HepG2 (cell line): ENCODE data around the gene ELL. TPM values are rescaled to one million over a fixed set of nuclear protein-coding genes. Genes with fewer than 3 reads are reported as not detected.

Source experiments
- ETV6 ChIP-seq: sonication (generic); formaldehyde crosslinking; conservative IDR thresholded peaks from 2 replicates; pipeline ENCODE4 v1.4.0; 2020; ENCODE audit warnings: missing genetic modification reagents
- FOXA1 ChIP-seq, 2 experiments: fragments of 450-650 bp in 1 of 2; sonication (generic) in 1 of 2; formaldehyde crosslinking in 1 of 2; IDR thresholded peaks; 2 replicates each; pipeline versions ENCODE4 v1.4.0 to v1.6.1; 2016 to 2020; ENCODE audit warnings: missing genetic modification reagents in 1 of 2
- FOXO1 ChIP-seq: sonication (generic); formaldehyde crosslinking; IDR thresholded peaks from 2 replicates; pipeline ENCODE4 v1.4.0; 2020; ENCODE audit warnings: missing genetic modification reagents
- FOXP1 ChIP-seq, 2 experiments: fragments of 450-650 bp in 1 of 2; IDR thresholded peaks; 2 replicates each; pipeline ENCODE4 v1.6.1; 2017 to 2018; ENCODE audit warnings: antibody characterized with exemption in 1 of 2
- GFI1 ChIP-seq: sonication (generic); formaldehyde crosslinking; IDR thresholded peaks from 2 replicates; pipeline ENCODE4 v1.5.0; 2020; ENCODE audit warnings: missing genetic modification reagents, mild to moderate bottlenecking, borderline replicate concordance
- HDAC2 ChIP-seq: sonication (generic); formaldehyde crosslinking; IDR thresholded peaks from 2 replicates; pipeline ENCODE4 v1.4.0; 2020; ENCODE audit warnings: missing genetic modification reagents
- HMG20B ChIP-seq: conservative IDR thresholded peaks from 2 replicates; pipeline ENCODE4 v1.6.1; 2016; ENCODE audit warnings: missing genetic modification reagents, missing compliant biosample characterization
- LCORL ChIP-seq, 2 experiments: fragments of 450-650 bp in 1 of 2; sonication (generic) in 1 of 2; formaldehyde crosslinking in 1 of 2; IDR thresholded peaks; 2 replicates each; pipeline versions ENCODE4 v1.5.0 to v1.6.1; 2017 to 2020; ENCODE audit warnings: antibody characterized with exemption in 1 of 2, missing genetic modification reagents in 1 of 2
- MXI1 ChIP-seq: IDR thresholded peaks from 3 replicates; pipeline ENCODE4 v1.6.1; 2012; ENCODE audit warnings: low read depth, low read length, inconsistent platforms, borderline replicate concordance
- RFX5 ChIP-seq: IDR thresholded peaks from 2 replicates; pipeline ENCODE4 v1.6.1; 2011; ENCODE audit warnings: low read depth, low read length, improper control_type of control experiment
- SALL2 ChIP-seq: sonication (generic); formaldehyde crosslinking; IDR thresholded peaks from 2 replicates; pipeline ENCODE4 v1.8.1; 2023; ENCODE audit warnings: mild to moderate bottlenecking, missing genetic modification reagents, inconsistent platforms
- SOX13 ChIP-seq, 3 experiments: fragments of 450-650 bp in 1 of 3; sonication (generic) in 1 of 3; formaldehyde crosslinking in 1 of 3; IDR thresholded peaks in 2 of 3; conservative IDR thresholded peaks in 1 of 3; 2 replicates each; pipeline versions ENCODE4 v1.5.0 to v1.6.1; 2016 to 2020; ENCODE audit warnings: antibody characterized with exemption in 1 of 3, mild to moderate bottlenecking in 1 of 3, missing compliant biosample characterization in 1 of 3, missing genetic modification reagents in 1 of 3, moderate library complexity in 1 of 3
- SP5 ChIP-seq: IDR thresholded peaks from 2 replicates; pipeline ENCODE4 v1.6.1; 2016; ENCODE audit warnings: low read depth, borderline replicate concordance
- TBX2 ChIP-seq: sonication (generic); formaldehyde crosslinking; IDR thresholded peaks from 2 replicates; pipeline ENCODE4 v1.5.0; 2020; ENCODE audit warnings: missing genetic modification reagents, mild to moderate bottlenecking, borderline replicate concordance
- TGIF2 ChIP-seq: IDR thresholded peaks from 2 replicates; pipeline ENCODE4 v1.6.1; 2016; ENCODE audit warnings: control low read depth, missing compliant biosample characterization
- TRAFD1 ChIP-seq: sonication (generic); formaldehyde crosslinking; IDR thresholded peaks from 2 replicates; pipeline ENCODE4 v1.5.1; 2020; ENCODE audit warnings: missing genetic modification reagents, mild to moderate bottlenecking, borderline replicate concordance
- ZBTB38 ChIP-seq: sonication (generic); formaldehyde crosslinking; IDR thresholded peaks from 2 replicates; pipeline ENCODE4 v1.5.1; 2020; ENCODE audit warnings: mild to moderate bottlenecking, missing genetic modification reagents
- ZNF274 ChIP-seq: sonication (generic); formaldehyde crosslinking; IDR thresholded peaks from 2 replicates; pipeline ENCODE4 v1.5.1; 2020; ENCODE audit warnings: mild to moderate bottlenecking, missing genetic modification reagents
- polyA plus RNA-seq, 8 experiments: library from polyadenylated mRNA; depleted of rRNA in 3 of 8; stranded (reverse) in 7 of 8; unstranded in 1 of 8; fragments of >200 nt; fragmentation: Illumina TruSeq in 4 of 8; extraction: Trizol in 4 of 8; gene quantifications; 2 replicates each; pipeline versions ENCODE4 v1.2.1 to v1.2.3, GENCODE V29; 2011 to 2016; ENCODE audit warnings: low read depth in 4 of 8, missing spikeins in 1 of 8, mixed read lengths in 1 of 8; ENCODE audit not compliant: insufficient read depth in 1 of 8
- total RNA-seq, 5 experiments: library from RNA; depleted of rRNA; stranded (reverse); fragments of >200 nt; fragmentation: Illumina TruSeq; extraction: Trizol; gene quantifications; 2 replicates each; pipeline ENCODE4 v1.2.3, GENCODE V29; 2016; ENCODE audit warnings: low read depth in 1 of 5
- TF ChIP-seq, protein P1 (sequence below): sonication (generic); formaldehyde crosslinking; IDR thresholded peaks from 2 replicates; pipeline ENCODE4 v1.4.0; 2020; ENCODE audit warnings: low read depth, missing genetic modification reagents
- TF ChIP-seq, protein P2 (sequence below): IDR thresholded peaks from 2 replicates; pipeline ENCODE4 v1.6.1; 2012; ENCODE audit warnings: inconsistent platforms
- TF ChIP-seq, protein P3 (sequence below): sonication (generic); formaldehyde crosslinking; IDR thresholded peaks from 2 replicates; pipeline ENCODE4 v1.9.0; 2021; ENCODE audit warnings: missing genetic modification reagents, borderline replicate concordance

ELL gene
- total and polyA plus RNA-seq, 2 of the 13 experiments (the other 11 are each of a cell fraction or from before 2014, with no cell fraction given) = 3.7 to 5.4 TPM

DNA sequence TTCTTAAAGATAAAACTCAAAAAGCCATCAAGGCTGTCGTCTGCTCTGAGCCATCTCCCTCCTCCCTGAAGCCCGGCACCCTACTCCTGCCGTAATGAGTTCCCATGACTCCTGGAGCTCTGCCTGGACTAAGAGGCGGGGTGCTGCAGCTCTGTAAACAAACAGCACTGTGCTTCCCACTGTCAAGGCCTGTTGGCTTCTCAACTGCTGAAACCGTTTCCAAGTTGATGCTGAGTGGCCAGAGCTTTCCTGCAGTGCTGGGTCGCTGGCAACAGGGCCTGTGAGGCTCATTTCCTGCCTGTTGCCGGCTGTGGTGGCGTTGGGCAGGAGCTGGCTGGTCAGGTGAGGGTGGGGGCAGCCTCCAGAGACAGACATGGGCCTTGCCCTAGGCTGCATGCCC, 57.2 kb downstream of the ELL start (continued):
- TF ChIP-seq, protein P1, sequence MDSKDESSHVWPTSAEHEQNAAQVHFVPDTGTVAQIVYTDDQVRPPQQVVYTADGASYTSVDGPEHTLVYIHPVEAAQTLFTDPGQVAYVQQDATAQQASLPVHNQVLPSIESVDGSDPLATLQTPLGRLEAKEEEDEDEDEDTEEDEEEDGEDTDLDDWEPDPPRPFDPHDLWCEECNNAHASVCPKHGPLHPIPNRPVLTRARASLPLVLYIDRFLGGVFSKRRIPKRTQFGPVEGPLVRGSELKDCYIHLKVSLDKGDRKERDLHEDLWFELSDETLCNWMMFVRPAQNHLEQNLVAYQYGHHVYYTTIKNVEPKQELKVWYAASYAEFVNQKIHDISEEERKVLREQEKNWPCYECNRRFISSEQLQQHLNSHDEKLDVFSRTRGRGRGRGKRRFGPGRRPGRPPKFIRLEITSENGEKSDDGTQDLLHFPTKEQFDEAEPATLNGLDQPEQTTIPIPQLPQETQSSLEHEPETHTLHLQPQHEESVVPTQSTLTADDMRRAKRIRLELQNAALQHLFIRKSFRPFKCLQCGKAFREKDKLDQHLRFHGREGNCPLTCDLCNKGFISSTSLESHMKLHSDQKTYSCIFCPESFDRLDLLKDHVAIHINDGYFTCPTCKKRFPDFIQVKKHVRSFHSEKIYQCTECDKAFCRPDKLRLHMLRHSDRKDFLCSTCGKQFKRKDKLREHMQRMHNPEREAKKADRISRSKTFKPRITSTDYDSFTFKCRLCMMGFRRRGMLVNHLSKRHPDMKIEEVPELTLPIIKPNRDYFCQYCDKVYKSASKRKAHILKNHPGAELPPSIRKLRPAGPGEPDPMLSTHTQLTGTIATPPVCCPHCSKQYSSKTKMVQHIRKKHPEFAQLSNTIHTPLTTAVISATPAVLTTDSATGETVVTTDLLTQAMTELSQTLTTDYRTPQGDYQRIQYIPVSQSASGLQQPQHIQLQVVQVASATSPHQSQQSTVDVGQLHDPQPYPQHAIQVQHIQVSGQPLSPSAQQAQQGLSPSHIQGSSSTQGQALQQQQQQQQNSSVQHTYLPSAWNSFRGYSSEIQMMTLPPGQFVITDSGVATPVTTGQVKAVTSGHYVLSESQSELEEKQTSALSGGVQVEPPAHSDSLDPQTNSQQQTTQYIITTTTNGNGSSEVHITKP (CRISPR knock-in tag) = no peak
- TF ChIP-seq MXI1 (peak; percentile 39; the same call in 1 of the 3 replicates), TBX2 (CRISPR knock-in tag) (peak; percentile 53; the same call in 1 of the 2 replicates), HMG20B (CRISPR knock-in tag) (no peak), SP5 (CRISPR knock-in tag) (peak; percentile 78; the same call in 1 of the 2 replicates), TGIF2 (CRISPR knock-in tag) (peak; percentile 26; the same call in 1 of the 2 replicates), SALL2 (CRISPR knock-in tag) (no peak), LCORL (IDR thresholded peaks at IDR 0.05) (no peak), LCORL (CRISPR knock-in tag; IDR thresholded peaks at IDR 0.05) (peak; percentile 19; the same call in 1 of the 2 replicates), FOXA1 (IDR thresholded peaks at IDR 0.05) (no peak), FOXA1 (CRISPR knock-in tag; IDR thresholded peaks at IDR 0.05) (peak; percentile 90), TRAFD1 (CRISPR knock-in tag) (no peak), FOXO1 (CRISPR knock-in tag) (peak; percentile 13; the same call in 1 of the 2 replicates), ZBTB38 (peak; percentile 47; the same call in 1 of the 2 replicates), RFX5 (peak; percentile 90), ZNF274 (CRISPR knock-in tag) (no peak), FOXP1 (IDR thresholded peaks at IDR 0.05) (no peak), FOXP1 (CRISPR knock-in tag; IDR thresholded peaks at IDR 0.05) (peak; percentile 40), HDAC2 (CRISPR knock-in tag) (peak; percentile 49; the same call in 1 of the 2 replicates), ETV6 (CRISPR knock-in tag) (no peak), GFI1 (CRISPR knock-in tag) (no peak), SOX13 (IDR thresholded peaks at IDR 0.05) (no peak), SOX13 (CRISPR knock-in tag; conservative IDR thresholded peaks at IDR 0.05 in 1 of 2, IDR thresholded peaks at IDR 0.05 in 1 of 2) (0 out of 4 replicates have a peak, but pooled peaks of 1 of the 2 experiments have one; percentile 17)
- TF ChIP-seq, protein P2, sequence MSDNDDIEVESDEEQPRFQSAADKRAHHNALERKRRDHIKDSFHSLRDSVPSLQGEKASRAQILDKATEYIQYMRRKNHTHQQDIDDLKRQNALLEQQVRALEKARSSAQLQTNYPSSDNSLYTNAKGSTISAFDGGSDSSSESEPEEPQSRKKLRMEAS = peak; percentile 23; the same call in 1 of the 2 replicates
- TF ChIP-seq, protein P3, sequence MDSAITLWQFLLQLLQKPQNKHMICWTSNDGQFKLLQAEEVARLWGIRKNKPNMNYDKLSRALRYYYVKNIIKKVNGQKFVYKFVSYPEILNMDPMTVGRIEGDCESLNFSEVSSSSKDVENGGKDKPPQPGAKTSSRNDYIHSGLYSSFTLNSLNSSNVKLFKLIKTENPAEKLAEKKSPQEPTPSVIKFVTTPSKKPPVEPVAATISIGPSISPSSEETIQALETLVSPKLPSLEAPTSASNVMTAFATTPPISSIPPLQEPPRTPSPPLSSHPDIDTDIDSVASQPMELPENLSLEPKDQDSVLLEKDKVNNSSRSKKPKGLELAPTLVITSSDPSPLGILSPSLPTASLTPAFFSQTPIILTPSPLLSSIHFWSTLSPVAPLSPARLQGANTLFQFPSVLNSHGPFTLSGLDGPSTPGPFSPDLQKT (CRISPR knock-in tag) = no peak
